Measurements from ENCODE around the gene JMJD8. TPM values are rescaled to one million over a fixed set of nuclear protein-coding genes. Genes with fewer than 3 reads are reported as not detected.

Gene JMJD8
- total RNA-seq, 1 experiment from 2014 or later, result 33.4 TPM

GRCh38 chr16:634996-635395 is 49.1 kb downstream of the JMJD8 start:
- DNase-seq (ENCODE audit: unreplicated experiment), result no peak
- peaks cover 12% of the 10 kb centered on the region for H3K36me3 Mint-ChIP-seq (ENCODE audit: insufficient read depth, unreplicated experiment)
- H3K9me3 Mint-ChIP-seq (ENCODE audit: unreplicated experiment), result no peaks in the 10 kb centered on the region
- ChIA-PET CTCF (interaction anchor here (0.7 kb wide), 1 partner anchor 45 kb away, joined by 5 read pairs; no protein-coding TSS in a partner anchor), POLR2A (interaction anchor here (4.0 kb wide), 1 partner anchor 14 kb away, joined by 43 read pairs; no protein-coding TSS in a partner anchor)
- H3K4me1 Mint-ChIP-seq (ENCODE audit: insufficient read depth, unreplicated experiment), result peaks cover 5% of the 10 kb centered on the region
- no peak for TF ChIP-seq CTCF (IDR thresholded peaks at IDR 0.05; ENCODE audit: unreplicated experiment)
- no TSS peak for BruUV-seq (replicated peaks)
- intact Hi-C loops (cut with micrococcal nuclease), result no loop called here
- no peak overlapping the region for H3K27ac Mint-ChIP-seq (ENCODE audit: low read depth, unreplicated experiment)
- no peaks in the 10 kb centered on the region for H3K27me3 Mint-ChIP-seq (ENCODE audit: insufficient read depth, unreplicated experiment)
- H3K4me3 Mint-ChIP-seq (ENCODE audit: unreplicated experiment), result peak overlapping the region; percentile 91

- Mint-ChIP-seq H3K27me3 (ENCODE audit: insufficient read depth, unreplicated experiment) (no peaks in the 10 kb centered on the region), H3K27ac (ENCODE audit: low read depth, unreplicated experiment) (no peak overlapping the region), H3K9me3 (ENCODE audit: unreplicated experiment) (no peaks in the 10 kb centered on the region), H3K4me3 (ENCODE audit: unreplicated experiment) (no peak overlapping the region), H3K4me1 (ENCODE audit: insufficient read depth, unreplicated experiment) (peaks cover 5% of the 10 kb centered on the region), H3K36me3 (ENCODE audit: insufficient read depth, unreplicated experiment) (peaks cover 21% of the 10 kb centered on the region)
- no peak for DNase-seq (ENCODE audit: unreplicated experiment)
- CTCF ChIA-PET, result interaction anchor here (0.5 to 1.1 kb wide), 3 partner anchors 19 to 78 kb away, joined by 3 read pairs; no protein-coding TSS in a partner anchor
- BruUV-seq (replicated peaks), result no TSS peak
- POLR2A ChIA-PET, result interaction anchor here (0.7 to 1.3 kb wide), 2 partner anchors 12 to 41 kb away, joined by 3 to 5 read pairs; no protein-coding TSS in a partner anchor
- TF ChIP-seq CTCF (IDR thresholded peaks at IDR 0.05; ENCODE audit: unreplicated experiment), result no peak
- intact Hi-C loops (cut with micrococcal nuclease), result no loop called here
Observed at GRCh38 chr16:634051-634670, 50.0 kb downstream of the JMJD8 start.

- no TSS peak for BruUV-seq (replicated peaks)
- Mint-ChIP-seq H3K27ac (ENCODE audit: low read depth, unreplicated experiment) (no peak overlapping the region), H3K36me3 (ENCODE audit: insufficient read depth, unreplicated experiment) (peaks cover 26% of the 10 kb centered on the region), H3K27me3 (ENCODE audit: insufficient read depth, unreplicated experiment) (no peaks in the 10 kb centered on the region), H3K4me3 (ENCODE audit: unreplicated experiment) (no peak overlapping the region), H3K9me3 (ENCODE audit: unreplicated experiment) (no peaks in the 10 kb centered on the region), H3K4me1 (ENCODE audit: insufficient read depth, unreplicated experiment) (peaks cover 5% of the 10 kb centered on the region)
- CTCF ChIA-PET, result interaction anchor here (0.5 to 1.1 kb wide), 2 partner anchors 20 to 45 kb away, joined by 3 read pairs; no protein-coding TSS in a partner anchor
- POLR2A ChIA-PET, result interaction anchor here (1.3 kb wide), 1 partner anchor 12 kb away, joined by 5 read pairs; no protein-coding TSS in a partner anchor
- intact Hi-C loops (cut with micrococcal nuclease), result no loop called here
- no peak for DNase-seq (ENCODE audit: unreplicated experiment)
- no peak for TF ChIP-seq CTCF (IDR thresholded peaks at IDR 0.05; ENCODE audit: unreplicated experiment)
Observed at GRCh38 chr16:633336-634050, 50.6 kb downstream of the JMJD8 start.

All from MCF 10A (cell line).